Activated CD8-positive, alpha-beta memory T cell treated with anti-CD3 and anti-CD28 coated beads, Interleukin-2, amount 50 U/mL, for 4 hours (primary cell): ENCODE measurements around the gene HOGA1.

Experiments
- DNase-seq: peaks from one replicate; pipeline ENCODE4 v3.0.0-alpha.2; 2020

The HOGA1 gene

GRCh38 chr10:97651773-97652172, 67.6 kb downstream of the HOGA1 start:
- DNase-seq: no peak

- DNase-seq: no peak
Observed at GRCh38 chr10:97656777-97657176, 72.6 kb downstream of the HOGA1 start.

- DNase-seq: no peak
Observed at GRCh38 chr10:97659589-97659988, 75.4 kb downstream of the HOGA1 start.
